ENCODE data around the gene TACSTD2. TPM values are rescaled to one million over a fixed set of nuclear protein-coding genes. Genes with fewer than 3 reads are reported as not detected.

Gene TACSTD2
- polyA plus RNA-seq, 1 donor (not counting 4 experiments of a cell fraction or from before 2014, with no cell fraction given): 382 TPM

- Histone ChIP-seq H3K4me1 (ENCODE audit: control insufficient read depth, extremely low read depth, insufficient read depth, low read length) (peaks cover 33% of the 10 kb centered on the region), H3K9ac (ENCODE audit: control insufficient read depth, extremely low read depth, insufficient read depth, low read length) (peak overlapping the region; percentile 93), H3K27ac (ENCODE audit: control insufficient read depth, insufficient read depth, low read length) (peak overlapping the region; percentile 90), H3K9me1 (ENCODE audit: control insufficient read depth, extremely low read depth, insufficient read depth, low read length) (no peaks in the 10 kb centered on the region), H3K27me3 (ENCODE audit: control insufficient read depth, extremely low read depth, insufficient read depth, low read length) (no peaks in the 10 kb centered on the region), H3K9me3 (ENCODE audit: control insufficient read depth, low read depth, low read length) (no peaks in the 10 kb centered on the region), H4K20me1 (ENCODE audit: control insufficient read depth, extremely low read depth, insufficient read depth, low read length) (no peaks in the 10 kb centered on the region), H3K4me3 (ENCODE audit: control insufficient read depth in 2 of 3, extremely low read depth in 1 of 3, insufficient read depth in 2 of 3, low read depth in 1 of 3, low read length in 3 of 3) (peak overlapping the region; percentile 56 to 98 (median 97)), H2AFZ (ENCODE audit: control insufficient read depth, low read length) (peak overlapping the region; percentile 18), H3K4me2 (ENCODE audit: control insufficient read depth, extremely low read depth, insufficient read depth, low read depth, low read length) (peak overlapping the region; percentile 88), H3K79me2 (ENCODE audit: control insufficient read depth, insufficient read depth, low read length) (peaks cover 56% of the 10 kb centered on the region), H3K36me3 (ENCODE audit: control insufficient read depth in 2 of 2, extremely low read depth in 1 of 2, insufficient read depth in 2 of 2, low read length in 2 of 2) (no peaks in the 10 kb centered on the region)
- TF ChIP-seq EZH2 (IDR thresholded peaks at IDR 0.05; ENCODE audit: low read length) (no peak), CTCF (optimal IDR thresholded peaks at IDR 0.05 in 1 of 3, IDR thresholded peaks at IDR 0.05 in 1 of 3, conservative IDR thresholded peaks at IDR 0.05 in 1 of 3; ENCODE audit: extremely low read depth in 1 of 3, insufficient read depth in 2 of 3, low read length in 3 of 3) (no peak)
- dilution Hi-C loops (cut with MboI; ENCODE audit: extremely low pct_ligation_motif_present, low sequenced_read_pairs): no loop called here
- peak; percentile 5 for FAIRE-seq
- no peak for DNase-seq (ENCODE audit: low read depth, low spot score)
Measured at GRCh38 chr1:58577654-58578030, 590 bp upstream of the TACSTD2 start.

GRCh38 chr1:58576325-58576726, 726 bp downstream of the TACSTD2 start:
- H3K9me1 ChIP-seq (ENCODE audit: control insufficient read depth, extremely low read depth, insufficient read depth, low read length): no peaks in the 10 kb centered on the region
- peaks cover 38% of the 10 kb centered on the region for H3K4me1 ChIP-seq (ENCODE audit: control insufficient read depth, extremely low read depth, insufficient read depth, low read length)
- H4K20me1 ChIP-seq (ENCODE audit: control insufficient read depth, extremely low read depth, insufficient read depth, low read length): no peaks in the 10 kb centered on the region
- H3K36me3 ChIP-seq (ENCODE audit: control insufficient read depth in 2 of 2, extremely low read depth in 1 of 2, insufficient read depth in 2 of 2, low read length in 2 of 2): no peaks in the 10 kb centered on the region
- no peak overlapping the region for H2AFZ ChIP-seq (ENCODE audit: control insufficient read depth, low read length)
- no peaks in the 10 kb centered on the region for H3K27me3 ChIP-seq (ENCODE audit: control insufficient read depth, extremely low read depth, insufficient read depth, low read length)
- DNase-seq (ENCODE audit: low read depth, low spot score) (no peak), FAIRE-seq (no peak)
- TF ChIP-seq EZH2 (IDR thresholded peaks at IDR 0.05; ENCODE audit: low read length): no peak
- TF ChIP-seq CTCF (optimal IDR thresholded peaks at IDR 0.05 in 1 of 3, IDR thresholded peaks at IDR 0.05 in 1 of 3, conservative IDR thresholded peaks at IDR 0.05 in 1 of 3; ENCODE audit: extremely low read depth in 1 of 3, insufficient read depth in 2 of 3, low read length in 3 of 3): no peak
- peak overlapping the region; percentile 90 for H3K27ac ChIP-seq (ENCODE audit: control insufficient read depth, insufficient read depth, low read length)
- dilution Hi-C loops (cut with MboI; ENCODE audit: extremely low pct_ligation_motif_present, low sequenced_read_pairs): no loop called here
- H3K4me2 ChIP-seq (ENCODE audit: control insufficient read depth, extremely low read depth, insufficient read depth, low read depth, low read length): peak overlapping the region; percentile 95
- peak overlapping the region; percentile 93 for H3K9ac ChIP-seq (ENCODE audit: control insufficient read depth, extremely low read depth, insufficient read depth, low read length)
- H3K4me3 ChIP-seq (ENCODE audit: control insufficient read depth in 2 of 3, extremely low read depth in 1 of 3, insufficient read depth in 2 of 3, low read depth in 1 of 3, low read length in 3 of 3): peak overlapping the region; percentile 56 to 98 (median 97)
- no peaks in the 10 kb centered on the region for H3K9me3 ChIP-seq (ENCODE audit: control insufficient read depth, low read depth, low read length)
- H3K79me2 ChIP-seq (ENCODE audit: control insufficient read depth, insufficient read depth, low read length): peaks cover 50% of the 10 kb centered on the region

Measured in keratinocyte (primary cell).